KMS-11 (cell line): Measurements from ENCODE around the gene SLC26A6.

Experiments used
- H2AFZ ChIP-seq: fragments of 200-600 bp; sonication (generic); 2 replicates; pipeline ENCODE4 v1.6.1; 2016; ENCODE audit warnings: antibody characterized with exemption, mixed run types, low read depth
- H3K27ac ChIP-seq: fragments of 200-600 bp; sonication (generic); 2 replicates; pipeline ENCODE4 v1.6.1; 2016; ENCODE audit warnings: mild to moderate bottlenecking, mixed run types
- H3K27me3 ChIP-seq: fragments of 200-600 bp; sonication (generic); 2 replicates; pipeline ENCODE4 v1.6.1; 2017; ENCODE audit warnings: mild to moderate bottlenecking, low read depth, mixed run types, moderate library complexity; ENCODE audit not compliant: insufficient read depth
- H3K36me3 ChIP-seq: fragments of 200-600 bp; sonication (generic); 2 replicates; pipeline ENCODE4 v1.6.1; 2017; ENCODE audit warnings: mild to moderate bottlenecking, mixed run types; ENCODE audit not compliant: insufficient read depth
- H3K4me1 ChIP-seq: fragments of 200-600 bp; sonication (generic); 2 replicates; pipeline ENCODE4 v1.6.1; 2016; ENCODE audit warnings: mild to moderate bottlenecking, low read depth, mixed run types; ENCODE audit not compliant: poor library complexity, severe bottlenecking
- H3K4me2 ChIP-seq: fragments of 200-600 bp; sonication (generic); 2 replicates; pipeline ENCODE4 v1.7.0; 2016; ENCODE audit warnings: mild to moderate bottlenecking, mixed run types
- H3K4me3 ChIP-seq: fragments of 200-600 bp; sonication (generic); IDR thresholded peaks from 2 replicates; pipeline ENCODE4 v1.6.1; 2017; ENCODE audit warnings: low read depth, low read length, mixed read lengths; ENCODE audit not compliant: insufficient read depth
- H3K79me2 ChIP-seq: fragments of 200-600 bp; sonication (generic); 2 replicates; pipeline ENCODE4 v1.6.1; 2016; ENCODE audit warnings: low read depth, mixed run types; ENCODE audit not compliant: insufficient read depth
- H3K9ac ChIP-seq: fragments of 200-600 bp; sonication (generic); 2 replicates; pipeline ENCODE4 v1.6.1; 2016; ENCODE audit warnings: mild to moderate bottlenecking, mixed run types
- H4K20me1 ChIP-seq: fragments of 200-600 bp; sonication (generic); 2 replicates; pipeline ENCODE4 v1.6.1; 2016; ENCODE audit warnings: mild to moderate bottlenecking, mixed run types; ENCODE audit not compliant: insufficient read depth
- TF ChIP-seq, protein P1 (sequence below): fragments of 200-600 bp; sonication (generic); conservative IDR thresholded peaks from 2 replicates; pipeline ENCODE4 v1.6.1; 2017; ENCODE audit warnings: low read depth, mild to moderate bottlenecking, antibody characterized with exemption, low read length, moderate library complexity, mixed read lengths

Gene SLC26A6

GRCh38 chr3:48576647-48577046, 58.6 kb downstream of the SLC26A6 start:
- H2AFZ ChIP-seq = no peak overlapping the region
- no peak overlapping the region for H3K4me3 ChIP-seq
- TF ChIP-seq, protein P1, sequence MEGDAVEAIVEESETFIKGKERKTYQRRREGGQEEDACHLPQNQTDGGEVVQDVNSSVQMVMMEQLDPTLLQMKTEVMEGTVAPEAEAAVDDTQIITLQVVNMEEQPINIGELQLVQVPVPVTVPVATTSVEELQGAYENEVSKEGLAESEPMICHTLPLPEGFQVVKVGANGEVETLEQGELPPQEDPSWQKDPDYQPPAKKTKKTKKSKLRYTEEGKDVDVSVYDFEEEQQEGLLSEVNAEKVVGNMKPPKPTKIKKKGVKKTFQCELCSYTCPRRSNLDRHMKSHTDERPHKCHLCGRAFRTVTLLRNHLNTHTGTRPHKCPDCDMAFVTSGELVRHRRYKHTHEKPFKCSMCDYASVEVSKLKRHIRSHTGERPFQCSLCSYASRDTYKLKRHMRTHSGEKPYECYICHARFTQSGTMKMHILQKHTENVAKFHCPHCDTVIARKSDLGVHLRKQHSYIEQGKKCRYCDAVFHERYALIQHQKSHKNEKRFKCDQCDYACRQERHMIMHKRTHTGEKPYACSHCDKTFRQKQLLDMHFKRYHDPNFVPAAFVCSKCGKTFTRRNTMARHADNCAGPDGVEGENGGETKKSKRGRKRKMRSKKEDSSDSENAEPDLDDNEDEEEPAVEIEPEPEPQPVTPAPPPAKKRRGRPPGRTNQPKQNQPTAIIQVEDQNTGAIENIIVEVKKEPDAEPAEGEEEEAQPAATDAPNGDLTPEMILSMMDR = no peak

More at GRCh38 chr3:48576647-48577046, 58.6 kb downstream of the SLC26A6 start:
- no peak overlapping the region for H3K4me2 ChIP-seq
- H3K4me1 ChIP-seq = no peaks in the 10 kb centered on the region
- H3K36me3 ChIP-seq = no peaks in the 10 kb centered on the region
- H3K27ac ChIP-seq = no peak overlapping the region
- no peak overlapping the region for H3K9ac ChIP-seq
- H3K27me3 ChIP-seq = peaks cover 17% of the 10 kb centered on the region; the same call in 1 of the 2 replicates
- H3K79me2 ChIP-seq = no peaks in the 10 kb centered on the region
- no peaks in the 10 kb centered on the region for H4K20me1 ChIP-seq
